ENCODE measurements around the gene PDXDC1. TPM values are rescaled to one million over a fixed set of nuclear protein-coding genes. Genes with fewer than 3 reads are reported as not detected.
"Not testable (repeated sequence)": the region's sequence is repeated elsewhere in the genome, so short reads cannot be mapped to it uniquely, and the experiment has no call there.

Gene PDXDC1
- total RNA-seq, 2 experiments from 2014 or later: 52.6 to 53.9 TPM

- CTCF ChIA-PET; intact Hi-C loops (cut with micrococcal nuclease); H3K27me3 Mint-ChIP-seq (ENCODE audit: low read depth); DNase-seq; H3K4me3 Mint-ChIP-seq; H3K9me3 Mint-ChIP-seq: not testable (repeated sequence)
- Mint-ChIP-seq H3K36me3 (ENCODE audit: low read depth) (peaks cover 42% of the 10 kb centered on the region), H3K27ac (peak overlapping the region; percentile 84), H3K4me1 (ENCODE audit: low read depth) (peaks cover 11% of the 10 kb centered on the region)
Measured at GRCh38 chr16:15076161-15076560, 101.3 kb downstream of the PDXDC1 start.

- CTCF ChIA-PET; intact Hi-C loops (cut with micrococcal nuclease); H3K4me3 Mint-ChIP-seq; H3K27me3 Mint-ChIP-seq (ENCODE audit: low read depth); H3K27ac Mint-ChIP-seq; DNase-seq; H3K9me3 Mint-ChIP-seq: not testable (repeated sequence)
- peaks cover 37% of the 10 kb centered on the region for H3K36me3 Mint-ChIP-seq (ENCODE audit: low read depth)
- H3K4me1 Mint-ChIP-seq (ENCODE audit: low read depth): peaks cover 15% of the 10 kb centered on the region
Measured at GRCh38 chr16:15080883-15081282, 106.1 kb downstream of the PDXDC1 start.

GRCh38 chr16:15082788-15083187, 108.0 kb downstream of the PDXDC1 start:
- H3K4me1 Mint-ChIP-seq (ENCODE audit: low read depth); H3K9me3 Mint-ChIP-seq; CTCF ChIA-PET; H3K4me3 Mint-ChIP-seq; DNase-seq; H3K27me3 Mint-ChIP-seq (ENCODE audit: low read depth); intact Hi-C loops (cut with micrococcal nuclease): not testable (repeated sequence)
- H3K27ac Mint-ChIP-seq: peak overlapping the region; percentile 59
- peaks cover 25% of the 10 kb centered on the region for H3K36me3 Mint-ChIP-seq (ENCODE audit: low read depth)

- intact Hi-C loops (cut with micrococcal nuclease); H3K27me3 Mint-ChIP-seq (ENCODE audit: low read depth); CTCF ChIA-PET; H3K4me3 Mint-ChIP-seq; H3K36me3 Mint-ChIP-seq (ENCODE audit: low read depth); DNase-seq; H3K9me3 Mint-ChIP-seq: not testable (repeated sequence)
- Mint-ChIP-seq H3K4me1 (ENCODE audit: low read depth) (peaks cover 36% of the 10 kb centered on the region), H3K27ac (peak overlapping the region; percentile 41)
Measured at GRCh38 chr16:15090663-15091269, 115.9 kb downstream of the PDXDC1 start.

GRCh38 chr16:15093571-15093954, 118.7 kb downstream of the PDXDC1 start:
- H3K4me3 Mint-ChIP-seq: peak overlapping the region; percentile 89
- H3K27ac Mint-ChIP-seq: peak overlapping the region; percentile 87
- H3K36me3 Mint-ChIP-seq (ENCODE audit: low read depth); DNase-seq; H3K9me3 Mint-ChIP-seq; H3K27me3 Mint-ChIP-seq (ENCODE audit: low read depth); intact Hi-C loops (cut with micrococcal nuclease): not testable (repeated sequence)
- peaks cover 33% of the 10 kb centered on the region for H3K4me1 Mint-ChIP-seq (ENCODE audit: low read depth)
- CTCF ChIA-PET: interaction anchor here (0.6 to 1.2 kb wide), 2 partner anchors 20 to 21 kb away, joined by 3 read pairs; no protein-coding TSS in a partner anchor

GRCh38 chr16:15093955-15094827, 119.4 kb downstream of the PDXDC1 start, which contains the start of gene RRN3:
Gene RRN3, minus strand, starts transcription at chr16:15094272. Its CDS starts 39 bp downstream, at chr16:15094233.
- not testable (repeated sequence) for H3K27me3 Mint-ChIP-seq (ENCODE audit: low read depth); H3K9me3 Mint-ChIP-seq; H3K36me3 Mint-ChIP-seq (ENCODE audit: low read depth)
- CTCF ChIA-PET: interaction anchor here (0.6 to 1.2 kb wide), 2 partner anchors 21 to 22 kb away, joined by 3 read pairs; no protein-coding TSS in a partner anchor
- intact Hi-C loops (cut with micrococcal nuclease): loop anchor here (1.0 kb wide), 1 partner anchor 38 kb away; the partner anchor contains the start of gene NTAN1
- Mint-ChIP-seq H3K4me1 (ENCODE audit: low read depth) (peaks cover 33% of the 10 kb centered on the region), H3K27ac (peak within 1 kb of the TSS; percentile 87), H3K4me3 (peak within 1 kb of the TSS; percentile 89)
- peak; percentile 91 for DNase-seq

GRCh38 chr16:15096583-15096972, 121.8 kb downstream of the PDXDC1 start:
- H3K27me3 Mint-ChIP-seq (ENCODE audit: low read depth); H3K27ac Mint-ChIP-seq; H3K9me3 Mint-ChIP-seq; DNase-seq; intact Hi-C loops (cut with micrococcal nuclease); H3K4me3 Mint-ChIP-seq; H3K36me3 Mint-ChIP-seq (ENCODE audit: low read depth): not testable (repeated sequence)
- H3K4me1 Mint-ChIP-seq (ENCODE audit: low read depth): peaks cover 21% of the 10 kb centered on the region
- CTCF ChIA-PET: interaction anchor here (0.6 kb wide), 2 partner anchors 23 to 57 kb away, joined by 3 to 4 read pairs; no protein-coding TSS in a partner anchor

- H3K27ac Mint-ChIP-seq; H3K36me3 Mint-ChIP-seq (ENCODE audit: low read depth); H3K9me3 Mint-ChIP-seq; H3K27me3 Mint-ChIP-seq (ENCODE audit: low read depth); H3K4me3 Mint-ChIP-seq; H3K4me1 Mint-ChIP-seq (ENCODE audit: low read depth); intact Hi-C loops (cut with micrococcal nuclease); DNase-seq; CTCF ChIA-PET: not testable (repeated sequence)
Measured at GRCh38 chr16:15099366-15099909, 124.6 kb downstream of the PDXDC1 start.

- H3K36me3 Mint-ChIP-seq (ENCODE audit: low read depth); H3K9me3 Mint-ChIP-seq; H3K27me3 Mint-ChIP-seq (ENCODE audit: low read depth); H3K4me3 Mint-ChIP-seq; H3K4me1 Mint-ChIP-seq (ENCODE audit: low read depth); DNase-seq; H3K27ac Mint-ChIP-seq; intact Hi-C loops (cut with micrococcal nuclease); CTCF ChIA-PET: not testable (repeated sequence)
Measured at GRCh38 chr16:15100372-15100987, 125.7 kb downstream of the PDXDC1 start.

- CTCF ChIA-PET; H3K27ac Mint-ChIP-seq; intact Hi-C loops (cut with micrococcal nuclease); H3K9me3 Mint-ChIP-seq; H3K4me1 Mint-ChIP-seq (ENCODE audit: low read depth); H3K36me3 Mint-ChIP-seq (ENCODE audit: low read depth); DNase-seq; H3K4me3 Mint-ChIP-seq; H3K27me3 Mint-ChIP-seq (ENCODE audit: low read depth): not testable (repeated sequence)
Measured at GRCh38 chr16:15127641-15128425, 153.0 kb downstream of the PDXDC1 start.

GRCh38 chr16:15130256-15130932, 155.6 kb downstream of the PDXDC1 start:
- H3K4me3 Mint-ChIP-seq; H3K27ac Mint-ChIP-seq; H3K4me1 Mint-ChIP-seq (ENCODE audit: low read depth); H3K27me3 Mint-ChIP-seq (ENCODE audit: low read depth); H3K36me3 Mint-ChIP-seq (ENCODE audit: low read depth); CTCF ChIA-PET; DNase-seq; H3K9me3 Mint-ChIP-seq; intact Hi-C loops (cut with micrococcal nuclease): not testable (repeated sequence)

All from activated naive CD4-positive, alpha-beta T cell treated with anti-CD3 and anti-CD28 coated beads for 36 hours (primary cell).